ENCODE results near the gene SMIM31.

DNA sequence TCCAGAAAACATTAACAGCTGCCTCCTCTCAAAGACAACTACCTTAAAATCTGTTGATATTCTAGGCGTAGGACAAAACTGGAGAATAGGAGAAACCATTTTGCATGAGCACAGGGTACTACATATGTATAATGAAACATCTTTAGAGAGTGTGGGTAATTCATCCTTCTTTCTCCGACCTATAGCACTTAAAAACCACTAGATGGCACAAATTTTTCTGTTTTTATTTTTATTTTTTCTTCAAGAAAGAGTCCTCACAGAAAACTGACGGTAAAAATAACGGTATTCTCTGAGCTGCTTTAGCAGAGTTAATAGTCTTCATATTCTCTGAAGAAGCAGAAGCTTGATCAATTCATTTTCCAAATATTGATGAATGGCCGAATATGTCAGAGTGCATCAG, 14.6 kb downstream of the SMIM31 start:
- TF ChIP-seq, protein P1, sequence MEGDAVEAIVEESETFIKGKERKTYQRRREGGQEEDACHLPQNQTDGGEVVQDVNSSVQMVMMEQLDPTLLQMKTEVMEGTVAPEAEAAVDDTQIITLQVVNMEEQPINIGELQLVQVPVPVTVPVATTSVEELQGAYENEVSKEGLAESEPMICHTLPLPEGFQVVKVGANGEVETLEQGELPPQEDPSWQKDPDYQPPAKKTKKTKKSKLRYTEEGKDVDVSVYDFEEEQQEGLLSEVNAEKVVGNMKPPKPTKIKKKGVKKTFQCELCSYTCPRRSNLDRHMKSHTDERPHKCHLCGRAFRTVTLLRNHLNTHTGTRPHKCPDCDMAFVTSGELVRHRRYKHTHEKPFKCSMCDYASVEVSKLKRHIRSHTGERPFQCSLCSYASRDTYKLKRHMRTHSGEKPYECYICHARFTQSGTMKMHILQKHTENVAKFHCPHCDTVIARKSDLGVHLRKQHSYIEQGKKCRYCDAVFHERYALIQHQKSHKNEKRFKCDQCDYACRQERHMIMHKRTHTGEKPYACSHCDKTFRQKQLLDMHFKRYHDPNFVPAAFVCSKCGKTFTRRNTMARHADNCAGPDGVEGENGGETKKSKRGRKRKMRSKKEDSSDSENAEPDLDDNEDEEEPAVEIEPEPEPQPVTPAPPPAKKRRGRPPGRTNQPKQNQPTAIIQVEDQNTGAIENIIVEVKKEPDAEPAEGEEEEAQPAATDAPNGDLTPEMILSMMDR (conservative IDR thresholded peaks at IDR 0.05; ENCODE audit: low read length), result peak; percentile 65
- TF ChIP-seq EZH2phosphoT487 (IDR thresholded peaks at IDR 0.05; ENCODE audit: borderline replicate concordance), result no peak
